ENCODE measurements around the gene RFC3.

DNA sequence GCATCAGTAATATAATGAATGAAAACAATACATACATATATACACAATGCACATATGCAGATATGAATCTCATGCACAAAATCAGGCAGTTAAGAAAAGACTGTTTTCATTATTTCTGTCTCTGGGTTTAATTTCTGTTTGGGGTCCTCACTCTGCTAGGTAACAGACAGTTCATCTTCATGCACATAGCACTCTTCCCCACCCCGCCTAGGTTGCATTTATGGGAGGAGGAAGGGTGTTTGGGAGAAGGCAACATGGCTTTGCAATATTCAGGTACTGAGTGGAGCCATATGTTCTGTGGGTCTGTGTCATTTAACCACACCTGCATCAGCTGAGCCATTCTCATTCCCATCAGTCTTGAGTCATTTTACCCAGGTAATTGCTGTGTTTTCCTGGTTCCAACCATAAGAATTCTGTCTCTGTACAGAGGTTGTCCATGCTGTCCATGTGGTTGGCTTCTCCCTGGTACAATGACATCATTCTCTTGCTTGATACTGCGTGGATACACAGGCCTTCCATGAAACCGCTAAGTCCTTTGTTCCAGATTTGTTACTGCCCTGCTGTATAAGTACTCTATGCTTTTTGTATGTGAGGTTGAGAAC lies 45.3 kb downstream of the RFC3 start:
- TF ChIP-seq CTCF (IDR thresholded peaks at IDR 0.05) (no peak), POLR2AphosphoS5 (IDR thresholded peaks at IDR 0.05) (no peak), POLR2A (IDR thresholded peaks at IDR 0.05) (no peak), EP300 (IDR thresholded peaks at IDR 0.05) (no peak)
